Activated T-cell treated with anti-CD3 and anti-CD28 coated beads for 1 hour (primary cell): ENCODE data around the gene GNA14.
"Not testable (repeated sequence)": the region's sequence is repeated elsewhere in the genome, so short reads cannot be mapped to it uniquely, and the experiment has no call there.

Experiments used
- DNase-seq: peaks from one replicate; pipeline ENCODE4 v3.0.0-alpha.2; 2020; ENCODE audit warnings: low read depth

GNA14 gene

DNA sequence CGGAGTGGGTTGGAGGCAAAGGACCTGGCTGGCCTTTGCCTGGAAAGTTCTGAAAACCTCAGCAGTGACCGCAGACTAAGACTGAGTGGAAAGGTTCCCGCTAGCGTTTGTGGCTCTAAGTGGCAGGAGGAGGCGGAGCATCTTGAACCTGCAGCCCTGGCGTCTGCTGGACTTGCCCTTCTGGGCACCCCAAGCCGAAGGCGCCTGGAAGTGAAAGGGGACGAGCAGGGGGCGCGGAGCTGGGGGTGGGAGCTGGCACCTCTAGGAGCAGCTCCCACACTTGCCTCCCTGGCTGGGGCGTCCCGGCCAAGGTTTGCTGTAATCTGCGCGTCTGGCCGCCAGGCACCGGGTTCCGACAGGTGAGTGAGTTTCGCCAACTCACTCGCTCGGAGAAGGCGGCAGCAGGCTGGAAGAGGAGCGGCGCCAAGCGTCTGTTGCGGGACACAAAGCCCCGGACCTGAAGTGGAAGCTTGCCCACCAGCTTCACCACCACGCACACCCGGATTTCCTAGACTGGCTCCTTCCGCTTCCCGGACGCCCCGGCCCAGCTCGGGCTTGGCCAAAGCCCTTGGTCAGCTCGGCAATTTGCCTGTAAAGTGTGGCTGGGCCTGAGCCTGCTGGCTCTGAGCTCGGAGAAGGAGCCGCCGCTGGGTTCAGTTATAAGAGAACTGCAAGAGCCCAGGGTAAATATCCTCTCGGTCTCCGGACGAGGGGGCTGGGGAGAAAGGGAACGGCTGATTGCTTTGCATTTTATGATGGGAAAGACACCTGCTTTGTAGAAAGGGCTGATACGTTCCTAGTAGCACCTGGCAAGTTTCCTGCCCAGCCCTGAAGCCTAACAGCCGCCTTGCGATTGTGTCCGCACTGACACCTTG lies at the start of gene GNA14:
TSS of gene GNA14 (minus strand) at position 89 of the 875 bp plus-strand sequence. CDS start 529 bp downstream, outside the sequence.
- no peak for DNase-seq

- DNase-seq = no peak
Measured at GRCh38 chr9:77697238-77697984, 49.3 kb upstream of the GNA14 start.

DNA sequence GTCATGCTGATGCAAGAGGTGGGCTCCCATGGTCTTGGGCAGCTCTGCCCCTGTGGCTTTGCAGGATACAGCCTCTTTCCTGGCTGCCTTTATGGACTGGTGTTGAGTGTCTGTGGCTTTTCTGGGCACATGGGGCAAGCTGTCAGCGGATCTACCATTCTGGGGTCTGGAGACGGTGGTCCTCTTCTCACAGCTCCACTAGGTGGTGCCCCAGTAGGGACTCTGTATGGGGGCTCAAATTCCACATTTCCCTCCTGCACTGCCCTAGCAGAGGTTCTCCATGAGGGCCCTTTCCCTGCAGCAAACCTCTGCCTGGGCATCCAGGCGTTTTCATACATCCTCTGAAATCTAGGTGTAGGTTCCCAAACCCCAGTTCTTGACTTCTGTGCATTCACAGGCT lies 42.6 kb upstream of the GNA14 start:
- DNase-seq = not testable (repeated sequence)

DNA sequence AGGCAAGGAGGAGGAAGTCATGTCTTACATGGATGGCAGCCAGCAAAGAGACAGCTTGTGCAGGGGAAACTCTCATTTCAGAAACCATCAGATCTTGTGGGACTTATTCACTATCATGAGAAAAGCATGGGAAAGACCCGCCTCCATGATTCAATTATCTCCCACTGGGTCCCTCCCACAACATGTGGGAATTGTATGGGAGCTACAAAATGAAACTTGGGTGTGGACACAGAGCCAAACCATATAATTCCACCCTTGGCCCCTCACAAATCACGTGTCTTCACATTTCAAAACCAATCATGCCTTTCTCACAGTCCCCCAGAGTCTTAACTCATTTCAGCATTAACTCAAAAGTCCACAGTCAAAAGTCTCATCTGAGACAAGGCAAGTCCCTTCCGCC lies 42.0 kb upstream of the GNA14 start:
- not testable (repeated sequence) for DNase-seq

GRCh38 chr9:77687737-77688136 lies 39.6 kb upstream of the GNA14 start:
- not testable (repeated sequence) for DNase-seq

GRCh38 chr9:77680581-77680980 lies 32.5 kb upstream of the GNA14 start:
- no peak for DNase-seq

DNA sequence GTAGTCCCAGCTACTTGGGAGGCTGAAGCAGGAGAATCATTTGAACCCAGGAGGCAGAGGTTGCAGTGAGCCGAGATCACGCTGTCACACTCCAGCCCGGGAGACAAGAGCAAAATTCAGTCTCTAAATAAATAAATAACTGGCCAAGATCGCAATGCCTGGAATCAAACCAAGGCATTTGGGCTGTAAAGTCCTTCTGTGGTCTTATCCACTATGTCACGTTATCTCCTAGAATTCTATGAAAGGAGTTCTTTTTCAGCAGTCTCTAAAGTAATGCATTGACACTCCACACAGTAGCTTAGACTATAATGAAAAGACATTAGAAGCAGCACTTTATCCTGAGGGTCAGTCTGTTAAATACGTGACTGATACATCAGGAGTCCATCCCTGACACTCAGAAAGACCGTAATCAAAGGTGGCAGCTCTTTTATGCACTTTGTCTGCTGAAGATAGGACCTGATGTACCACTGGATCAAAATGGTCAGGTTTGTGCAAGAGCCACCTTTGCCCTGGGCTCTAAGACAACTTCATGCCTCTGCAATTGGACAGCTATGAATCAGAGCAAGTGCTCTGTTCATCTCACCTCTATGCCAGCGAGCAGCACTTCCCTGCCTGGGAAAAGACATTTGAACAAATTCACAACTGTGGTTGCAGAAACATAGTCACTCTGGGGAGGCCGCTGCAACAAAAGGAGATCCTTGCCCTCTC lies 31.7 kb upstream of the GNA14 start:
- no peak for DNase-seq

GRCh38 chr9:77679088-77679487 lies 31.0 kb upstream of the GNA14 start:
- no peak for DNase-seq

DNA sequence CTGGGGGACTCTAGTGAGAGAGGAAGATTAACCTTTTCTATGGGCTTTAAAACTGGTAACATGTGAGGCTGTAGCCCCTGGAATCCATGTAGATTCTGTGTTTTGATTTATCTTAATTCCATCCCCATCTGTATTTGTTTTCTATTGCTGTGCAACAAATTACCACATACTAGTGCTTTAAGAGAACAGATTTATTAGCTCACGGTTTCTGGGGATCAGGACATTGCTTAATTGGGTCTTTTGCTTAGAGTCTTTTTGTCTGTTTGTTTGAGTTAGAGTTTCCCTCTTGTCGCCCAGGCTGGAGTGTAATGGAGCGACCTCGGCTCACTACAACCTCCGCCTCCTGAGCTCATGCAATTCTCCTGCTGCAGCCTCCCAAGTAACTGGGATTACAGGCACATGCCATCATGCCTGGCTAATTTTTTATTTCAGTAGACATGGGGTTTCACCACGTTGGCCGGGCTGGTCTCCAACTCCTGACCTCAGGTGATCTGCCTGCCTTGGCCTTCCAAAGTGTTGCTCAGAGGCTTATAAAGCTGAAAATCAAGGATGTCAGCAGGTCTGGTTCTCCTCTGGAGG lies 29.9 kb upstream of the GNA14 start:
- DNase-seq = no peak

DNA sequence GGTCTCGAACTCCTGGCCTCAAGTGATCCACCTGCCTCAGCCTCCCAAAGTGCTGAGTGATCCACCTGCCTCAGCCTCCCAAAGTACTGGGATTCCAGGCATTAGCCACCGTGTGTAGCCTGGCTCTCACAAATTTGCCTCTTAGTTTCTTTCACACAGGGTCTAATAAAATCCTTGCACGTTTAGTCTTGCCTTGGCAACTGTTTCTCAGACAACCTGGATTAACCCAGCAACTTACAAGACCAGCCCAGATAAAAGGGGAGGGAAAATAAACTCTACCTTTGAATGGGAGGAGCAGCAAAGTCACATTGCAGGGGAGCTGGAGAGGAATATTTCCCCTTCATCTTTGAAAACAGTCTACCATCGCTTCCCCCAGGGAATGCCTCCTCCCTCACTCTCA lies 29.3 kb upstream of the GNA14 start:
- DNase-seq = no peak

DNA sequence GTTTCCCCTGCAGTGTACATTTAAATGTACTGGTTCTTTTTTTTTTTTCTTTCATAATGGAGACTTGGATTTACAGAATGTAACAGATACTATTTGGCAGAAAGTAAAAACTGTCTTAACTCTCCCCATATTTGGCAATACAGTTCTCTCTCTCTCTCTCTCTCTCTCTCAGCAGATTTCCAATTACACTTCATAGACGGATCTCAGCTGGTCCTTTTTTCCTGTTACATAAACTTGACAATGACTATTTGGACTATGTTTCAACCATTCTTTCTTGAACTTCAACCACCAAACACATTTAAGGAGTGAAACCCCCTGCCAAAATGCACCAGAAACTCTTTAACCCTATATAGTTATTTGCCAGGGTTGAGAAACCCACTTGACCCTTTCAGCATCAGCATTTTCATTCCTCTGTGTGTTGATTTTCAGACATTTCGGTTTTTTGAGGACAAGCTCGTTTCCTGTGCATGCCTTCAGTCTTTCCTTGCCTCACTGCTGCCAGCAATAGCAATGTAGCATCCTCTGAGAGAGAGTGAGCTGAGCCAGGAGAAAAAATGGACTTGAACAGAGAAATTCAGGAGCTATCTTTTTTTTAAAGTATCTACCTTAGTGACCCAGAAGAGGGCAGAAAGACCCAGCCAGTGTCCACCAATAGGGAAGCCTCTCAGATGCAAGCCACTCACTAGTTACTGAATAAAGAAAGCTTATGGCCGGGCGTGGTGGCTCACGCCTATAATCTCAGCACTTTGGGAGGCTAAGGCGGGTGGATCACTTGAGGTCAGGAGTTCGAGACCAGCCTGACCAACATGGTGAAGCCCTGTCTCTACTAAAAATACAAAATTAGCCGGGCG lies 26.0 kb upstream of the GNA14 start:
- DNase-seq = no peak

DNA sequence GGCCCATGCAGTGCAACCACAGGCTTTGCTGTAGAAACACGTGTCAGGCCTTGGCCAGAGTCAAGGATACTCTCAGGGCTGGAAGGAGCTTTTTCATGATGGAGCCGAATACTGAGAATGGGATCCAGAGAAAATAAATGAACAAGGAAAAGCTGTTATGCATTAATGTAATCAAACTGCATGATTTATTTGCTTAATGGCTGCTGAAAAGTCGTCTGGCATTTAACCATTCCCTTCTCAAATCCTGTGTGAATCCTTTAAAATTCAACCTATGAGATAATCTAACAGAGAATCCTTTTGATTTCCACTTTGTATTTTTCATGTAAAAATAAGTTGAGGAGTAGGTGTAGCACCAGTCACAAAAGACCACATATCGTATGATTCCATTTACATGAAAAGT lies 24.1 kb upstream of the GNA14 start:
- DNase-seq = no peak

- DNase-seq = no peak
Measured at GRCh38 chr9:77667151-77667550, 19.0 kb upstream of the GNA14 start.

- no peak for DNase-seq
Measured at GRCh38 chr9:77663754-77664153, 15.6 kb upstream of the GNA14 start.

GRCh38 chr9:77661566-77662085 lies 13.5 kb upstream of the GNA14 start:
- DNase-seq = no peak

DNA sequence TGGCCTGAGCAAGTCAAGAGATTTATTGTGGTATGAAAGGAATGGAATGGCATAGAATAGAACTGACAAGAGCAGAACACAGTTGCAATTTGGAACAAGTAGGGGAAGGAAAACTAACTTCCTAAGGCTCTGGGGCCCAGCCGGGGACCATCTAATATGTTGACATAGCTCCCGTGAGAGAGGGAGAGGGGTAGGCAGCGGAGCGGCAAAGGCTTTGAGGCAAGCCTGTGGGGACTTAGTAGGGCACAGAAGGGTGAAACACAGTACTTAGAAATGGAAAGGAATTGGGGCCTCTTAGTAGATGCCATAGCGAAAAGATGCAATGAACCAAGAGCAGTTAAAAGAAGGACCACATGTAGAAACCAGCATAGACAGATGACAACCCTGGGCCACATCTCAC lies 11.8 kb upstream of the GNA14 start:
- no peak for DNase-seq

DNA sequence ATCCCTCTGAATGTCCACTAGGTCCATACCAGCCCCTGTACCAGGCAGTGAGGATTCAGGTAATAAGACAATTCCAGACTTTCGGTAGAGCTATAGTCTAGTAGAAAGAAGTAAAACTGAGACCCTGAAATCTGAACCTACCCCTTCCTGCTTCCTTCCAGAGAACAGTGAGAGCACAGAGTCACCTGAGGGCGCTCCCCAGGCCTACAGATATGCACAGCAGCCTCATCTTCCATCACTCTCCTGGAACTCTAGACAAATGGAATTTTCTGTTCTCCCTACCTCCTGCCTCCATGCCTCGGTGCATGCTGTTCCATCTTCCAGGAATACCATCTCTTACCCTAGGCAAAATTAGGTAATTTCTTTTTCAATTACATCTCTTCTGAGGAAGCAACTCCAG lies 3.1 kb upstream of the GNA14 start:
- no peak for DNase-seq

- no peak for DNase-seq
Measured at GRCh38 chr9:77649109-77649812, 1.1 kb upstream of the GNA14 start.

DNA sequence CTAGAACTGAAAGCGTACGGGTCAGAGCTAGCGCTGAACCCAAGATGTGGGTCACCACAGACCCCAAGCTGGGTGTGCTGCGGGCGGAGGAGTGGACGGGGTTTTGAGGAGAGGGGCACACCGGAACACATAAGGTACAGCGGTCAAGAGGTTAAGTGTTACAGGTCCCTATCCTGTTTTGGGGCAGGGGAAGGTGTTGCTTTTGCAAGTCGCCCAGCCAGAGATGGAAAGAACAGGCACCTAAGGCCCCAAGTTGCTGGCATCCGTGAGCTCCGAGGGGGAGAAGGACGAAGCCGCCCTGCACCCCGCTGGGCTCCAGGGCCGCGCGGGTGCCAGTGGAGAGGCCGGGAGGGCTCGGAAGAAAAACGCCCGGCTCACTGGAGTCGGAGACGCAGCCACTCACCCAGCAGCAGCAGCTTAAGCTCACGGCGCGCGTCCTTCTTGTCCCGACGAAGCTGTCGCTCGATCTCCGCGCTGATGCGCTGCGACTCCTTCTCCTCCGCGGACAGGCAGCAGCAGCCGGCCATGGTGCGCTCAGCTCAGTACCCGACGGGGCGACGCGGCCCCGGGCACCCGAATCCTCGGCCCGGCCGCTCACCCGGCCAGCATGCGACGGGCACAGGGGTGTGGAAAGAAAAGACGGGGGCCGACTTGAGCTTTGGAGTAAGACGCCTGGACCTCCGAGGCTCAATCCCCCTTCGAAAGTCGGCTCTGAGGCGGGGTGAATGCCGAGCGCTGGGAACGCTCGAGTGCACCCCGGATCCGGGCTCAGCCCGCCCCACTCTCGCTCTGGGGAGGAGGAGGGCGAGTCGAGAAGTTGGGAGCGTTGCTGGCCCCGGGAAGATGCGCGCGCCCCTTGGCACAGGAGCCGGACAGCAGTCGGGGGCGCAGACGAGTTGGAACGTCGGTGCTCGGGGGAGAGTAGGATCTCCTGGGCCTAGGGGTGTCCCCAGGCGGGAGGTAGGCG lies 572 bp downstream of the GNA14 start:
- DNase-seq = no peak
